ENCODE measurements around the gene HACD2.

HACD2 gene

DNA sequence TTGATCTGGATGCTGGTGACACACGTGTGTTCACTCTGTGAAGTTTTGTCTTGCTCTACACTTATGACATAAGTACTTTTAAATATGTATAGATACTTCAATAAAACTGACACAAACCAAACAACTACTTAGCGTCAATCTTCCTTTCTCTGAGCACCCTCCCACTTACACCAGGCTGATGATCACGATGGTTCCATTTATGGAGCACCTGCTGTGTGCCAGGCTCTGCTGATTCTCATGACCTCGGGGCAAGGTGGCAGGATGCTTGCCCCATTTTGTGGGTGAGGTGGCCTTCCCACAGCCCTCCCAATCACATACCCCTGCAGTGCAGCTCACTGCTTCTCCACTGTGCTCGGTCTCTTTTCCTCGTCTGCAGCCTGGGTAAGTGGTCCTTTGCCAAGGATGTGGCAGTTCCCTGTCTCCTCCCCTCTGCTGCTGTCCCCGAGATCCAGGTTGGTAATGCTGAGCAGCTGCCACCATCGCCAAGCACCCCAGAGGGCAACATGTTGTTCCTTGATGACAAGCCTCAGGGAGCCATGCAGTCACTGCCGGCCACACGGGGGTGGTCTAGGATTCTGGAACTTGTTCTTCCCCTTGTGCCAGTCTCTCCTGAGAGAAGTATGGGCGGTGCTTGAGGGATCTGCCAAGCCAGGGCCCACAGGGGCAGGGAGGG is 115.4 kb downstream of the HACD2 start:
- TF ChIP-seq, protein P1, sequence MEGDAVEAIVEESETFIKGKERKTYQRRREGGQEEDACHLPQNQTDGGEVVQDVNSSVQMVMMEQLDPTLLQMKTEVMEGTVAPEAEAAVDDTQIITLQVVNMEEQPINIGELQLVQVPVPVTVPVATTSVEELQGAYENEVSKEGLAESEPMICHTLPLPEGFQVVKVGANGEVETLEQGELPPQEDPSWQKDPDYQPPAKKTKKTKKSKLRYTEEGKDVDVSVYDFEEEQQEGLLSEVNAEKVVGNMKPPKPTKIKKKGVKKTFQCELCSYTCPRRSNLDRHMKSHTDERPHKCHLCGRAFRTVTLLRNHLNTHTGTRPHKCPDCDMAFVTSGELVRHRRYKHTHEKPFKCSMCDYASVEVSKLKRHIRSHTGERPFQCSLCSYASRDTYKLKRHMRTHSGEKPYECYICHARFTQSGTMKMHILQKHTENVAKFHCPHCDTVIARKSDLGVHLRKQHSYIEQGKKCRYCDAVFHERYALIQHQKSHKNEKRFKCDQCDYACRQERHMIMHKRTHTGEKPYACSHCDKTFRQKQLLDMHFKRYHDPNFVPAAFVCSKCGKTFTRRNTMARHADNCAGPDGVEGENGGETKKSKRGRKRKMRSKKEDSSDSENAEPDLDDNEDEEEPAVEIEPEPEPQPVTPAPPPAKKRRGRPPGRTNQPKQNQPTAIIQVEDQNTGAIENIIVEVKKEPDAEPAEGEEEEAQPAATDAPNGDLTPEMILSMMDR (IDR thresholded peaks at IDR 0.05; ENCODE audit: low read depth, low read length, missing control alignments) = no peak
- no peak for DNase-seq (ENCODE audit: low read depth)
- no peak overlapping the region for H3K4me3 ChIP-seq (ENCODE audit: low read depth, low read length)

DNA sequence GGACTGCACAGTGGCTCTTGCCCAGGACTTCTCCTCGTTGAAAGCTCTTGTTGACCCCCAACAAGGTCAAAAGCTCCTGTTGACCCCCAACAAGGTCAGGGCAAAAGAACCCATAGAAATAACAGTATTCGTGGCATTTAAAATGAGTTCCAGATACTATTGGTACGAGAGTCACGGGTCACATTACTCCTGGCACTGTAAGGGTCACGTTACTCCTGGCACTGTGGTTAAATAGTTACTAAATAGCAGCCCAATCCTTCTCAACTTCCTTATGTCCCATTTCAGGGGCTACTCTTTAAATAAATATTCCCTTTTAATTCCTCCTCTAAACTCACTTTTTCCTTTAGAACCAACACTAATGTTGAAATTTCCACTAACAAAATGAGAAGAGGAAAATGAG is 117.8 kb downstream of the HACD2 start:
- TF ChIP-seq, protein P1 (IDR thresholded peaks at IDR 0.05; ENCODE audit: low read depth, low read length, missing control alignments) = no peak
- no peak for DNase-seq (ENCODE audit: low read depth)
- no peak overlapping the region for H3K4me3 ChIP-seq (ENCODE audit: low read depth, low read length)

DNA sequence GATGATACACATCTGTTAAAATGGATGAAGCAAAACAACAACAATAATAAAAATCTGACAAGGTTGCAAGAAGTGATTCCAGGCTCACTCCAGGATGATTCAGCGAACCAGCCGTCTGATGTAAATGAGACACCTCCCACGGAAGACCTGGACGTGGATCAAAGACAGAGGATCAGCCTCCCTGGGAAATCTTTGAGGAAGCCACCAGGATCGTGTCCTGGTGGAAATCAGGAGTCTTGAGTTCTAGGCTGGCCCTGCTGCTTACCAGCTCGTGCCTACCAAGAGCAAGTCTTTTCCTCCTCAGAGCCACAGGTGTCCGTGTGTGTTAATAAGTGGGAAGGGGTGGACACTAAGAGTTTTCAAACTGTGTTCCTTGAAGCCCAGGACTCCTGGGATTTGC is 120.6 kb downstream of the HACD2 start:
- H3K4me3 ChIP-seq (ENCODE audit: low read depth, low read length) = no peak overlapping the region
- DNase-seq (ENCODE audit: low read depth) = no peak
- TF ChIP-seq, protein P1 (IDR thresholded peaks at IDR 0.05; ENCODE audit: low read depth, low read length, missing control alignments) = no peak

DNA sequence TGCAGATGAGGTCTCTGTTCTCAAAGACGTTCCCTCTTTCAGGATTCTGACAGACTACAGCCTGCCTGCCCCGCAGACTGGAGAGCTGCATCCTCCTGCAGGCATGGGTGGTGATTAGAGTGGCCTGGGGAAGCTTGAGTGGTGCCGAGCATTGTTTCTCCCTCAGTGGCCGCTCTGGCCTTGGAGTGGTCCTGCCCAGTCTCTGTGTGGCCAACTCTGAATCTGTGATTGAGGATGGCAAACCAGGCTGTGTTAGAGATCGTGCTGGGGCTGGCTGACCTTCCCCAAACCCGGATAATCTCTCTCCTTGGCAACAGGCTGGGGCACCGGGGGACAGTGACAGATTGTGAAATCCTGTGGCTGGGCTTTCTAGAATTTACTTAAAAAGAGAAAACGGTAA is 125.0 kb downstream of the HACD2 start:
- TF ChIP-seq, protein P1 (IDR thresholded peaks at IDR 0.05; ENCODE audit: low read depth, low read length, missing control alignments) = no peak
- DNase-seq (ENCODE audit: low read depth) = no peak
- no peak overlapping the region for H3K4me3 ChIP-seq (ENCODE audit: low read depth, low read length)

DNA sequence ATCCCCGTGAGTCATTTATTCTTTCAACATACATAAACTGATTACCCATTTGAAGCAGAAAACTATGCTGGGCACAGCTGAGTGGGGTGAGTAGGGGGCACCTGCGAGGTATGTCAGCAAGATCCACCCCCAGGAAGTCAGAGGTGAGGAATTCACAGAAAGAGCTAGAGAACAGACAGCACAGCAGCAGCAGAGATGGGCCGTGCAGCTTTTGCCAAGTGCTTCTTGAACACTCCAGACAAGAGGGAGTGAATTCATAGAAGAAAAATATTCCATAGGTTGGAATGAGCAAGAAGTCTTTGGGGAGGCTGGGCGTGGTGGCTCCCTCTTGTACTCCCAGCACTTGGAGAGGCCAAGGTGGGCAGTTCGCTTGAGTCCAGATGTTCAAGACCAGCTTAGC is 126.6 kb downstream of the HACD2 start:
- no peak overlapping the region for H3K4me3 ChIP-seq (ENCODE audit: low read depth, low read length)
- DNase-seq (ENCODE audit: low read depth) = no peak
- TF ChIP-seq, protein P1 (IDR thresholded peaks at IDR 0.05; ENCODE audit: low read depth, low read length, missing control alignments) = no peak

DNA sequence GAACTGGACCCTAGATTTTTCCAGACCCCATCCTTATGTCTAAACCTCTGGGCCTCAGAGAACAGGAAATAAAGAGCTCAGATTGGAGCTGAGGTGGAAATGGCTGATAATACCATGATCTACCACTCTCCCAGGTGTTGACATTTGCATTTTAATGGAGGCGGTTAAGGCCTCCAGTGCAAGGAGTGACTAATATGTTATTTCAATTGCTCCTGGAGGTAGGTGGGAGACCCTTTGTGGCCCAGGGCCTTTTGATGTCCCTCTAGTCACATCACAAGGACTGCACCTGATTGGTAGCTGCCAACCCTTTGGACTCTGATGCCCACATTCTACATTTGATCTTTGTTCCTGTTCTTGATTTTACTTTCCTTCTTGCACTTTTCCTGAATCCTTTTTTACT is 127.0 kb downstream of the HACD2 start:
- no peak overlapping the region for H3K4me3 ChIP-seq (ENCODE audit: low read depth, low read length)
- TF ChIP-seq, protein P1 (IDR thresholded peaks at IDR 0.05; ENCODE audit: low read depth, low read length, missing control alignments) = no peak
- DNase-seq (ENCODE audit: low read depth) = no peak

DNA sequence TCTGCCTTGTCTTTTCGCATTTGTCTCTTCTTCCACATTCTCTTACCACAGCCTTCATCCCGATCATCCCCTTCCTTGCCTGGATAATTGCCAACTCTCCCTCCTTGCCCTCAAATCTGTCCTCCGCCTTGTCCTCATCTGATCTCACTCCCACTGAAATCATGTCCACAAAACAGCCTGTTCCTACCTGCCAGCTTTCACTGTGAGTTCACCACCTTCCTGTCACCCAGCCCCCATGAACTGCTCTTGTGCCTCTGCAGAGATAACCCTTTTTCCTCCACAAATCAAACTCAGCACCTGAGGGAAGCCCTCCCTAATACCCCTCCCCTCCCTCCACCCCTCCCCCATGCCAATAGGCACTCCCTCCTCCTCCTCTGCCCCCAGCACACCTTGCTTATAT is 131.2 kb downstream of the HACD2 start:
- TF ChIP-seq, protein P1 (IDR thresholded peaks at IDR 0.05; ENCODE audit: low read depth, low read length, missing control alignments) = no peak
- DNase-seq (ENCODE audit: low read depth) = no peak
- no peak overlapping the region for H3K4me3 ChIP-seq (ENCODE audit: low read depth, low read length)
